GM18499 (cell line): ENCODE results near the gene SLC29A3.
"Not testable (repeated sequence)": the region's sequence is repeated elsewhere in the genome, so short reads cannot be mapped to it uniquely, and the experiment has no call there.

Source experiments
- ATAC-seq: cut with Tn5 transposase; IDR thresholded peaks from one replicate; pipeline ENCODE4 v1.9.1; 2021; ENCODE audit warnings: moderate number of reproducible peaks; ENCODE audit not compliant: insufficient read depth, unreplicated experiment

SLC29A3 gene

GRCh38 chr10:71283410-71283809, 35.6 kb upstream of the SLC29A3 start:
- no peak for ATAC-seq

GRCh38 chr10:71283876-71284275, 35.2 kb upstream of the SLC29A3 start:
- ATAC-seq = no peak

- ATAC-seq = no peak
These were observed 34.4 kb upstream of the SLC29A3 start for GRCh38 chr10:71284544-71285179.

- ATAC-seq = no peak
These were observed 33.9 kb upstream of the SLC29A3 start for GRCh38 chr10:71285180-71285545.

- ATAC-seq = no peak
These were observed 33.1 kb upstream of the SLC29A3 start for GRCh38 chr10:71285986-71286385.

- no peak for ATAC-seq
These were observed 32.4 kb upstream of the SLC29A3 start for GRCh38 chr10:71286521-71287294.

GRCh38 chr10:71287456-71287855, 31.6 kb upstream of the SLC29A3 start:
- ATAC-seq = no peak

- ATAC-seq = no peak
These were observed 30.6 kb upstream of the SLC29A3 start for GRCh38 chr10:71288461-71288860.

GRCh38 chr10:71289421-71290130, 29.5 kb upstream of the SLC29A3 start:
- ATAC-seq = no peak

- no peak for ATAC-seq
These were observed 28.7 kb upstream of the SLC29A3 start for GRCh38 chr10:71290331-71290730.

- no peak for ATAC-seq
These were observed 28.1 kb upstream of the SLC29A3 start for GRCh38 chr10:71290806-71291527.

GRCh38 chr10:71291528-71291900, 27.5 kb upstream of the SLC29A3 start:
- no peak for ATAC-seq

GRCh38 chr10:71292624-71293445, 26.2 kb upstream of the SLC29A3 start:
- ATAC-seq = no peak

- no peak for ATAC-seq
These were observed 25.5 kb upstream of the SLC29A3 start for GRCh38 chr10:71293446-71294084.

- no peak for ATAC-seq
These were observed 24.9 kb upstream of the SLC29A3 start for GRCh38 chr10:71294091-71294561.

GRCh38 chr10:71294856-71295255, 24.2 kb upstream of the SLC29A3 start:
- no peak for ATAC-seq

- no peak for ATAC-seq
These were observed 23.4 kb upstream of the SLC29A3 start for GRCh38 chr10:71295641-71296040.

- no peak for ATAC-seq
These were observed 23.0 kb upstream of the SLC29A3 start for GRCh38 chr10:71296086-71296485.

GRCh38 chr10:71296811-71297210, 22.2 kb upstream of the SLC29A3 start:
- ATAC-seq = not testable (repeated sequence)
